ENCODE data around the gene KRTAP12-3.
"Not testable (repeated sequence)": the region's sequence is repeated elsewhere in the genome, so short reads cannot be mapped to it uniquely, and the experiment has no call there.

KRTAP12-3 gene

GRCh38 chr21:44650973-44651675, 6.6 kb upstream of the KRTAP12-3 start:
- no peak for DNase-seq (ENCODE audit: low read depth in 2 of 2)

GRCh38 chr21:44653123-44653522, 4.6 kb upstream of the KRTAP12-3 start:
- no peak for DNase-seq (ENCODE audit: low read depth in 2 of 2)

GRCh38 chr21:44653656-44654575, 3.8 kb upstream of the KRTAP12-3 start:
- peak in 1 of 2 donors; percentile 10 for DNase-seq (ENCODE audit: low read depth in 2 of 2)

- no peak for DNase-seq (ENCODE audit: low read depth in 2 of 2)
These were observed 3.1 kb upstream of the KRTAP12-3 start, which contains the start of gene KRTAP12-4 for GRCh38 chr21:44654576-44655175. Gene KRTAP12-4, minus strand, starts transcription at chr21:44654659. Its CDS starts 45 bp downstream, at chr21:44654614.

GRCh38 chr21:44656868-44657267, 864 bp upstream of the KRTAP12-3 start:
- no peak for DNase-seq (ENCODE audit: low read depth in 2 of 2)

GRCh38 chr21:44658541-44658910, 794 bp downstream of the KRTAP12-3 start:
- DNase-seq (ENCODE audit: low read depth in 2 of 2), result no peak

- DNase-seq (ENCODE audit: low read depth in 2 of 2), result no peak
These were observed 1.3 kb downstream of the KRTAP12-3 start for GRCh38 chr21:44658913-44659595.

GRCh38 chr21:44661567-44661966, 3.8 kb downstream of the KRTAP12-3 start:
- DNase-seq (ENCODE audit: low read depth in 2 of 2), result not testable (repeated sequence)

- DNase-seq (ENCODE audit: low read depth in 2 of 2), result no peak
These were observed 7.0 kb downstream of the KRTAP12-3 start for GRCh38 chr21:44664691-44665090.

GRCh38 chr21:44666401-44667320, 8.9 kb downstream of the KRTAP12-3 start, which contains the start of gene KRTAP12-2:
Gene KRTAP12-2, minus strand, starts transcription at chr21:44666927. Its CDS starts 41 bp downstream, at chr21:44666886.
- DNase-seq (ENCODE audit: low read depth in 2 of 2), result no peak

GRCh38 chr21:44667612-44668011, 9.9 kb downstream of the KRTAP12-3 start:
- no peak for DNase-seq (ENCODE audit: low read depth in 2 of 2)

- no peak for DNase-seq (ENCODE audit: low read depth in 2 of 2)
These were observed 13.1 kb downstream of the KRTAP12-3 start for GRCh38 chr21:44670642-44671432.

GRCh38 chr21:44671911-44672310, 14.2 kb downstream of the KRTAP12-3 start:
- DNase-seq (ENCODE audit: low read depth in 2 of 2), result no peak

- no peak for DNase-seq (ENCODE audit: low read depth in 2 of 2)
These were observed 20.1 kb downstream of the KRTAP12-3 start for GRCh38 chr21:44677881-44678280.

- DNase-seq (ENCODE audit: low read depth in 2 of 2), result no peak
These were observed 23.4 kb downstream of the KRTAP12-3 start for GRCh38 chr21:44681152-44681551.

GRCh38 chr21:44681861-44682579, 24.3 kb downstream of the KRTAP12-3 start, which contains the start of gene KRTAP12-1:
Gene KRTAP12-1, minus strand, starts transcription at chr21:44682163. Its CDS starts 40 bp downstream, at chr21:44682123.
- DNase-seq (ENCODE audit: low read depth in 2 of 2), result no peak

GRCh38 chr21:44682580-44683151, 24.9 kb downstream of the KRTAP12-3 start:
- no peak for DNase-seq (ENCODE audit: low read depth in 2 of 2)

GRCh38 chr21:44684077-44684476, 26.3 kb downstream of the KRTAP12-3 start:
- no peak for DNase-seq (ENCODE audit: low read depth in 2 of 2)

GRCh38 chr21:44684483-44684882, 26.8 kb downstream of the KRTAP12-3 start:
- DNase-seq (ENCODE audit: low read depth in 2 of 2), result no peak
